GM10266 (cell line): ENCODE measurements around the gene SAMD14.
"Not testable (repeated sequence)": the region's sequence is repeated elsewhere in the genome, so short reads cannot be mapped to it uniquely, and the experiment has no call there.

ENCODE experiments used
- DNase-seq: peaks from one replicate; pipeline ENCODE4 v3.0.0; 2012; ENCODE audit errors: extremely low spot score
- TF ChIP-seq, protein P1 (sequence below): IDR thresholded peaks from 2 replicates; pipeline ENCODE4 v1.5.1; 2012; ENCODE audit warnings: mild to moderate bottlenecking, low read depth; ENCODE audit not compliant: control insufficient read depth, insufficient read depth; ENCODE audit errors: missing control alignments

SAMD14 gene

GRCh38 chr17:50066995-50067394 is 63.0 kb downstream of the SAMD14 start:
- TF ChIP-seq, protein P1, sequence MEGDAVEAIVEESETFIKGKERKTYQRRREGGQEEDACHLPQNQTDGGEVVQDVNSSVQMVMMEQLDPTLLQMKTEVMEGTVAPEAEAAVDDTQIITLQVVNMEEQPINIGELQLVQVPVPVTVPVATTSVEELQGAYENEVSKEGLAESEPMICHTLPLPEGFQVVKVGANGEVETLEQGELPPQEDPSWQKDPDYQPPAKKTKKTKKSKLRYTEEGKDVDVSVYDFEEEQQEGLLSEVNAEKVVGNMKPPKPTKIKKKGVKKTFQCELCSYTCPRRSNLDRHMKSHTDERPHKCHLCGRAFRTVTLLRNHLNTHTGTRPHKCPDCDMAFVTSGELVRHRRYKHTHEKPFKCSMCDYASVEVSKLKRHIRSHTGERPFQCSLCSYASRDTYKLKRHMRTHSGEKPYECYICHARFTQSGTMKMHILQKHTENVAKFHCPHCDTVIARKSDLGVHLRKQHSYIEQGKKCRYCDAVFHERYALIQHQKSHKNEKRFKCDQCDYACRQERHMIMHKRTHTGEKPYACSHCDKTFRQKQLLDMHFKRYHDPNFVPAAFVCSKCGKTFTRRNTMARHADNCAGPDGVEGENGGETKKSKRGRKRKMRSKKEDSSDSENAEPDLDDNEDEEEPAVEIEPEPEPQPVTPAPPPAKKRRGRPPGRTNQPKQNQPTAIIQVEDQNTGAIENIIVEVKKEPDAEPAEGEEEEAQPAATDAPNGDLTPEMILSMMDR = no peak
- DNase-seq = no peak

DNA sequence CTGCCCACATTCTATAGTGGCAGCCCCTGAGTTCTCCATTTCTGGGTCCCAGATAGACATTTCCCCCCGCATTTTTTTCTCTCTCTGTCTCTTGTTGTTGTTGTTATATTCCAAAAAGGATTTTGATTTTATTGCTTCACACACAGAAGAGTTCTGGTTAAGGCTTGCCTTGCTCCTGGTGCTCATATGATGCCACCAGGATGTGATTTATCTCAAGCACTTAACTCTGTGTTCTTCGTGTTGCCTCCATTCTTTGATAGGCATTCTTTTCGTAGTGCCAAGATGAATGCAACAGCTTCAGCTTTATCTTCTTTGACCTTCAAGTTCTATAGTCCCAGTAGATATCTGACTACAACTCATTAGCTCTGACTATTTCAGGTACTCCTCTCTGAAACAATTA is 64.9 kb downstream of the SAMD14 start:
- no peak for DNase-seq
- TF ChIP-seq, protein P1 = no peak

DNA sequence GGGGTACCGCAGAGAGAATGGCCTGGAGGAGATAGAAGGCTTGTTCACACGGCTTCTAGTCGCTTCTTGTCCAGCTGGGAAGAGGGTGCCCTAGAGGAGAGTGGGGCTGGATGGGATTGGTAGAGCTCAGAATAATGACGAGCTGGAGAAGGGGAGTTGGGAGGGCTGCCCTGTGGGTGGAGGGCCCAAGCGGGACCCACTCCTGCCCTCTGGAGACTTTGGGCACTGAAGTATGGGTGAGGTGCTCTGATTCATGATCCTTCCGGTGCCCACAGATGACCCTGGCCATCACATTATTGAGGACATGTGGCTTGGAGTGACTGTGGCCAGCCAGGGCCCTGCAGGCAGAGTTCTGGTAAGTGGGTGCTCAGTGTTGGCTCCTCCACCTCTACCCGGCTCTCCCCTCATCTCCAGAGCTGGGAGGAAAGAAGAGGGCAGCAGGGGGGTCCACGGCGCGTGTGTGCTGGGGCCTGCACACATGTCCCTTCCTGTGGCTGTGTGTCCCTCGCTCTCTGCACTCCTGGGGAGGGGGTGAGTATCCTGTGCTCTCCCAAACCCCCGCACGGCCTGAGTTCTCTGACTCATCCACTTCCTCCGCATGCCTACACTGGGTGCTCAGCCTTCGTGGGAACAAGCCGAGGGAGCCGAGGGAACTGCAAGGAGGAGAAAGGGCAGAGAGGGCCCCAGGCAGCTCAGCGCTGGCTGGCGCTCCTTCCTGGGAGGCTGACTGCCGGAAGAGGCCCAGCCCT is 65.5 kb downstream of the SAMD14 start:
- TF ChIP-seq, protein P1 = no peak
- DNase-seq = no peak

- DNase-seq = no peak
- TF ChIP-seq, protein P1 = no peak
These were observed 66.3 kb downstream of the SAMD14 start for GRCh38 chr17:50063561-50064252.

DNA sequence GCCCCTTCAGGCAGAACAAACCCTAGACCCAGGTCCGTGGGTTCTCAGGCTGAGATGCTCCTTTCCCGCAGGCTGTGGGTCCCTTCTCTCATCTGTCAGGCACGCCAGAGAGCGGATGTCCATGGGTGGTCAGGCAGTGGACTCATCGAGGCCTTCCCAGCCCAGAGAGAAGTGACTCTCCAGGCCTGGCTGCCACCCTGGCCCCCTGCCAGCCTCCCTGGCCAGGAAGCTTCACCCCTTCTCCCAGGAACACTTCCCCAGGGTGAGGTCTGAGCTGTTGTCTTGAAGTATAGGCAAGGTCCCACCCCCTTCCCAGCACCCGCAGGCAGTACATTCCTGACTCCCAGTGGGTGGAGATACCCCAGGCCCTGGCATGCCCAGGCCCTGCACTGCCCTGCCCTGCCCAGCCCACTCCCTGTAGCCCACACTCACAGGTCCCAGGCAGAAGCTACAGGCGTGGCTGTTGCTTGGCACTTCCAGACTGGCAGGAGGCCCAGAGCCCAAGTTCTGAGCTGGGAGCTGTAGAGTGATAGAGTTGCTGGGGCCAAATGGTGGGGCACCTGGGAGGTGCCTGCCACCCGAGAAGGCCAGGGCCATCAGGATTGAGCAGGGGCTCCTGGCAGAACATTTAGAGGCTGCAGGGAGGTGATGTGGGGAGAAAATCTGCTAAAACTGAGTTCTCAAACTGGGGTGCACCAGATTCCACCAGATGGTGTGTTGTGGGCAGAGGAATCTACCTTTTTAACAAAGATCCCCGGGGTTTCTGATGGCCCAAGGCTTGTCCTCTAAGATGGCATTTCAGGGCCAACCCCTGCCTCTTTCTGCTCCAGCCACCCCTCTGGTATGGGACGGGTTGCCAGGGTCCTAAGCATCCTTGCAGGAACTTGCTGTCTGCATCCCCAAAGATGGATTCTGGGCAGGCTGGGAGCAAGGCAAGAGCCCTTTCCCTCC is 67.4 kb downstream of the SAMD14 start:
- TF ChIP-seq, protein P1 = no peak
- no peak for DNase-seq

GRCh38 chr17:50061713-50062045 is 68.3 kb downstream of the SAMD14 start:
- DNase-seq = not testable (repeated sequence)

GRCh38 chr17:50060951-50061712 is 68.8 kb downstream of the SAMD14 start:
- no peak for DNase-seq
- TF ChIP-seq, protein P1 = no peak
